Astrocyte of the spinal cord (primary cell): ENCODE measurements around the gene RNASE12.

Experiments
- DNase-seq: peaks from one replicate; pipeline ENCODE4 v3.0.0; 2011; ENCODE audit warnings: low read depth, low spot score
- H3K4me3 ChIP-seq: 2 replicates; pipeline ENCODE4 v1.5.1; 2011; ENCODE audit warnings: low read depth, mild to moderate bottlenecking, low read length, moderate library complexity
- CTCF ChIP-seq: IDR thresholded peaks from 2 replicates; pipeline ENCODE4 v1.5.1; 2012; ENCODE audit warnings: low read depth, mild to moderate bottlenecking, low read length, inconsistent platforms
- in situ Hi-C: cut with HindIII; loops from 2 replicates; pipeline ENCODE4 v1.10.0; 2017; ENCODE audit warnings: low sequenced_read_pairs

RNASE12 gene

GRCh38 chr14:20546877-20547276, 44.3 kb downstream of the RNASE12 start:
- no peak for DNase-seq
- no peak for TF ChIP-seq CTCF
- H3K4me3 ChIP-seq: no peak overlapping the region
- in situ Hi-C loops: no loop called here
